C4-2B (cell line): ENCODE measurements around the gene ALKBH1.
"Not testable (repeated sequence)": the region's sequence is repeated elsewhere in the genome, so short reads cannot be mapped to it uniquely, and the experiment has no call there.

Experiments used
- ZFX ChIP-seq: fragments of 450-650 bp; IDR thresholded peaks from 2 replicates; pipeline ENCODE4 v1.6.1; 2017
- TF ChIP-seq, protein P1 (sequence below): fragments of 450-650 bp; conservative IDR thresholded peaks from 2 replicates; pipeline ENCODE4 v1.5.1; 2017; ENCODE audit warnings: mild to moderate bottlenecking

DNA sequence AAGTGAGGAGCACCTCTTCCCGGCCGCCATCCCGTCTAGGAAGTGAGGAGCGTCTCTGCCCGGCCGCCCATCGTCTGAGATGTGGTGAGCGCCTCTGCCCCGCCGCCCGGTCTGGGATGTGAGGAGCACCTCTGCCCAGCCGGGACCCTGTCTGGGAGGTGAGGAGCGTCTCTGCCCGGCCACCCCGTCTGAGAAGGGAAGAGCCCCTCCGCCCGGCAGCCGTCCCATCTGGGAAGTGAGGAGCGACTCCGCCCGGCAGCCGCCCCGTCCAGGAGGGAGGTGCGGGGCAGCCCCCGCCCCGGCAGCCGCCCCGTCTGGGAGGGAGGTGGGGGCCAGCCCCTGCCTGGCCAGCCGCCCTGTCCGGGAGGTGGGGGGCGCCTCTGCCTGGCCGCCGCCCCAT is 39.6 kb upstream of the ALKBH1 start:
- TF ChIP-seq, protein P1, sequence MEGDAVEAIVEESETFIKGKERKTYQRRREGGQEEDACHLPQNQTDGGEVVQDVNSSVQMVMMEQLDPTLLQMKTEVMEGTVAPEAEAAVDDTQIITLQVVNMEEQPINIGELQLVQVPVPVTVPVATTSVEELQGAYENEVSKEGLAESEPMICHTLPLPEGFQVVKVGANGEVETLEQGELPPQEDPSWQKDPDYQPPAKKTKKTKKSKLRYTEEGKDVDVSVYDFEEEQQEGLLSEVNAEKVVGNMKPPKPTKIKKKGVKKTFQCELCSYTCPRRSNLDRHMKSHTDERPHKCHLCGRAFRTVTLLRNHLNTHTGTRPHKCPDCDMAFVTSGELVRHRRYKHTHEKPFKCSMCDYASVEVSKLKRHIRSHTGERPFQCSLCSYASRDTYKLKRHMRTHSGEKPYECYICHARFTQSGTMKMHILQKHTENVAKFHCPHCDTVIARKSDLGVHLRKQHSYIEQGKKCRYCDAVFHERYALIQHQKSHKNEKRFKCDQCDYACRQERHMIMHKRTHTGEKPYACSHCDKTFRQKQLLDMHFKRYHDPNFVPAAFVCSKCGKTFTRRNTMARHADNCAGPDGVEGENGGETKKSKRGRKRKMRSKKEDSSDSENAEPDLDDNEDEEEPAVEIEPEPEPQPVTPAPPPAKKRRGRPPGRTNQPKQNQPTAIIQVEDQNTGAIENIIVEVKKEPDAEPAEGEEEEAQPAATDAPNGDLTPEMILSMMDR: not testable (repeated sequence)
- not testable (repeated sequence) for TF ChIP-seq ZFX
